Activated naive CD4-positive, alpha-beta T cell (primary cell): Measurements from ENCODE around the gene SLC17A6.

Source experiments
- DNase-seq, 4 experiments: peaks; one replicate each; lab custom pipeline; 2025; lab: John Stamatoyannopoulos, UW

The SLC17A6 gene

DNA sequence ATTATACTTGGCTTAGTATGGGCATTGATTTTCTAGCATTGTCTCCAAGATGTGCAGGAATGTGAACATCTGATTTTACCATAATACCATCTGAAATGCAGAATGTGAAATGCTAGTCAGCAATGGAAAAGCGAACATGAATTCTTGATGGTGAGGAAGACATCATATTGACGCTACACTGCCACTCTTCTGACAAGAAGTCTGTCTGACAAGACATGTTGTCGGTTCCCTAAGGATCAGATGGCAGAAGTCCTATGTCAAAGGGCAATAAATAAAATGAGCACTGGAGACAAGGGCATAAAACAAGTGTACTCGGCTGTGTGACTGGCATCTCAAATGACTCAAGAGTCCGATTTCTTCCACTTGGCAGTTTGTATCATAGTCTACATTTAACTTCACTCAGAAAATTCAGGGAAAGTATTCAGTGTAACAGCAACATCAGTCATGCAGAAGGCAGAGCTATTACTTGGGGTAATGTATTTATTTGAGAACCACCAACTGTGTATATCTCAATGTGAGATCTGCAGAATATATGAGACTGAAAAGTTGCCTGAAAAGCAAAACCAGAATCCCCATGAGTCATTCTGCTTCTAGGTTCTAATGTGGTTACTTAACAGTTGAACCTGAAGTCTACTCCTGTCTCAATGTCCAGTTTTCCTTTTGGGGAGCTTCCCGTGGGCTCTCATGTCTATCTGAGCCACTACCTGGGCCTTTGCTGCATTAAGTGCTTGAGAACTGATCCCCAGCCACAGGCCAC lies 51.5 kb downstream of the SLC17A6 start:
- DNase-seq: no peak

DNA sequence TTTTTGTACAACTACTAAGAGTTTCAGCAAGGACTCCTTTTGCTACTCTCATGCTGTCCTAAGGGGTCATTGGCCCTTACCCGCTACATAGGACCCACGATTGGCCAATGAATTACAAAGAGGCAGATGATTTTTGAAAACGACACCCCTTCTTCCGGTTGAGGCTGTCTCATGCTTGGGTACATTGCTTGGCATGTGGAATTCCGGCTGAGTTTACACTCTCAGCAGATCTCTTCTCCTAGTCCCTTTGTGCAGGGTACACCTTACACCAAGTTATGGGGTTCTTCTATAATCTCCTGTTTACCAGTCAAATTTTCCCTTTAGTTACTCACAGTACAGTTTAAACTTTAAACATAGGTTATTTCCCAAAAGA lies 52.1 kb downstream of the SLC17A6 start:
- no peak for DNase-seq

GRCh38 chr11:22392561-22392960 lies 54.4 kb downstream of the SLC17A6 start:
- no peak for DNase-seq

- no peak for DNase-seq
Measured at GRCh38 chr11:22405377-22405776, 67.2 kb downstream of the SLC17A6 start.

DNA sequence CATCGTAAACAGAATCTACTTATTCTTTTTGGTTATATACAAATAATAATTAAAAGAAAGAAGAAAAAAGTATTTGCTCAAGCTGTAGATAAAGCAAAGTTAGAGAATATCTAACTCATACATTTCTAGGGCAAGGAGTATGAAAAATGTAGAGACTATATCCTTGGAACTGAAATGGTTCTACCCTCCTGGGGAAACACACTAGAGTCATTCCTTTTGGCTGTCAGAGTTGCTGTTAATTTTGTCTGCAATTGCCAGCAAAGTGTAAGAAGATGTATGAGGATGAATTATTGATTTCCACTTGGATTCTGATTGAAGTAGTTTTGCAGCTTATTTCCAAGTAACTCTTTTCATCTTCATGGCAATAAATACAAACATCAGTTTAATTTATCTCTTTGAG lies 69.1 kb downstream of the SLC17A6 start:
- DNase-seq: no peak

- no peak for DNase-seq
Measured at GRCh38 chr11:22407921-22408320, 69.7 kb downstream of the SLC17A6 start.

GRCh38 chr11:22415476-22415875 lies 77.3 kb downstream of the SLC17A6 start:
- DNase-seq: no peak

- no peak for DNase-seq
Measured at GRCh38 chr11:22416462-22416861, 78.3 kb downstream of the SLC17A6 start.

- DNase-seq: no peak
Measured at GRCh38 chr11:22426915-22427314, 88.7 kb downstream of the SLC17A6 start.
